Measurements from ENCODE around the gene SMARCD1.
A peak's percentile ranks its signal among the peaks of the same experiment; 100 is the strongest.

The SMARCD1 gene

DNA sequence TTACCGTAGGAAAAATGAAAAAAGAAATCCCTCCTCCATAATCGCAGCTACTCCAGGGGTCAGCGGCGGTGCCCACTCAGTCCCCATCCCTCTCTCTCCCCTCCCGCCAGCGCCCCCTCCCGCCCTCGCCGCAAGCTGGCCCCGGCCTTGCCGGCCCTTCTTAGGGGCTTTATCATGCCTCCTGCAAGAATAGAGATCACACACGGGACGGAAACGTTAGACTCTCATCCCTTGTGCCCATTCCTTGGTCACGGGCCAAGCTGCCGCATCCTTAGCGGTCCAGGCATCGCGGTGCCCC is 26.2 kb downstream of the SMARCD1 start:
- H3K27me3 ChIP-seq (ENCODE audit: low read depth, low read length) = no peaks in the 10 kb centered on the region
- peak overlapping the region; percentile 81 for H3K4me2 ChIP-seq (ENCODE audit: low read length)
- H3K9ac ChIP-seq (ENCODE audit: low read length) = peak overlapping the region; percentile 56
- TF ChIP-seq, protein P1, sequence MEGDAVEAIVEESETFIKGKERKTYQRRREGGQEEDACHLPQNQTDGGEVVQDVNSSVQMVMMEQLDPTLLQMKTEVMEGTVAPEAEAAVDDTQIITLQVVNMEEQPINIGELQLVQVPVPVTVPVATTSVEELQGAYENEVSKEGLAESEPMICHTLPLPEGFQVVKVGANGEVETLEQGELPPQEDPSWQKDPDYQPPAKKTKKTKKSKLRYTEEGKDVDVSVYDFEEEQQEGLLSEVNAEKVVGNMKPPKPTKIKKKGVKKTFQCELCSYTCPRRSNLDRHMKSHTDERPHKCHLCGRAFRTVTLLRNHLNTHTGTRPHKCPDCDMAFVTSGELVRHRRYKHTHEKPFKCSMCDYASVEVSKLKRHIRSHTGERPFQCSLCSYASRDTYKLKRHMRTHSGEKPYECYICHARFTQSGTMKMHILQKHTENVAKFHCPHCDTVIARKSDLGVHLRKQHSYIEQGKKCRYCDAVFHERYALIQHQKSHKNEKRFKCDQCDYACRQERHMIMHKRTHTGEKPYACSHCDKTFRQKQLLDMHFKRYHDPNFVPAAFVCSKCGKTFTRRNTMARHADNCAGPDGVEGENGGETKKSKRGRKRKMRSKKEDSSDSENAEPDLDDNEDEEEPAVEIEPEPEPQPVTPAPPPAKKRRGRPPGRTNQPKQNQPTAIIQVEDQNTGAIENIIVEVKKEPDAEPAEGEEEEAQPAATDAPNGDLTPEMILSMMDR (IDR thresholded peaks at IDR 0.05; ENCODE audit: low read depth, low read length) = peak; percentile 95; the same call in 1 of the 2 replicates
- no peak for TF ChIP-seq EZH2phosphoT487 (IDR thresholded peaks at IDR 0.05; ENCODE audit: low read depth)
- peak overlapping the region; percentile 80 for H3K4me3 ChIP-seq (ENCODE audit: low read length)
- H3K27ac ChIP-seq (ENCODE audit: low read length) = peak overlapping the region; percentile 41
- H3K79me2 ChIP-seq (ENCODE audit: low read length) = peaks cover 41% of the 10 kb centered on the region
- H3K4me1 ChIP-seq (ENCODE audit: low read length) = peaks cover 15% of the 10 kb centered on the region
- no peaks in the 10 kb centered on the region for H3K36me3 ChIP-seq (replicated peaks; ENCODE audit: low read depth, low read length)
- H4K20me1 ChIP-seq (ENCODE audit: insufficient read depth, low read length) = no peaks in the 10 kb centered on the region
- peak overlapping the region; percentile 75 for H2AFZ ChIP-seq (ENCODE audit: low read depth, low read length)
- H3K9me3 ChIP-seq (ENCODE audit: insufficient read depth, low read length) = no peaks in the 10 kb centered on the region

DNA sequence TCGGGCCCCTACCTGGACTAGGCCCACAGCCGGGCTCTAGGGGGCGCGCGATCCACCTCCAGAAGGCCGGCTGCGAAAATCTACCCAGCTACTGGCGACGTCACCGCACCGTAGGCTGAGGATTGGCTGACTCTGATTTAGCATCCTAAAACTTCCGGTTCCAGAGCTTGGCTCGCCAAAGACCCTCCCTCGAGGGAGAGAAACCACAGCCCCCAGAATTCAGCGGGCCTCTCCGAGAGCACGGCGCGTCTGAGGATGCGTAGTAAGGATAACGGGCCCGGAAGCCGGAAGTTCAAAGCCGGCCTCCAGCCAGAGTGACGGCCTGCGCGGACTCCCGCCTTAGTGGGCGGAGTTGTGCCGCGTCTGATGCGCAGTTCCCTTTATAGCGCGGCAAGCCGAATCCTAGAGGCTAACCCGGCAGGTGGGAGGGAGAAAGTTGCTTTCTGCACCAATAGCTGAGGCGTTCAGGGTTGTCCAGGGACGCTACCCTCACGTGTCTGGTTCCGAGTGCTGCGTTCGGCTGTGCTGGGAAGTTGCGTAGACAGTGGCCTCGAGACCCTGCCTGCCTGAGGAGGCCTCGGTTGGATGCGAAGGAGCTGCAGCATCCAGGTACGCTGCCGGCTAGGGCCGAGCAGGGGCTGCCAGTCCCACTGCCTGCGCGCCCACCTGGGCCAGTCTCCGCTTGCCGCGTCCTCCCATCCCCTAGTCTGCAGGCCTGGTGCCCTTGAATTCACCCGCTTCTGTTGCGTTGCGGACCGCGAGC is 26.7 kb downstream of the SMARCD1 start, which contains the start of gene COX14:
COX14 (plus strand) TSS at position 544 of the 763 bp plus-strand sequence. CDS start 7,808 bp downstream, outside the sequence.
- Histone ChIP-seq H3K27me3 (ENCODE audit: low read depth, low read length) (no peaks in the 10 kb centered on the region), H3K9ac (ENCODE audit: low read length) (peak within 1 kb of the TSS; percentile 80), H2AFZ (ENCODE audit: low read depth, low read length) (peak within 1 kb of the TSS; percentile 75), H3K79me2 (ENCODE audit: low read length) (peaks cover 46% of the 10 kb centered on the region), H3K4me2 (ENCODE audit: low read length) (peak within 1 kb of the TSS; percentile 81), H3K4me1 (ENCODE audit: low read length) (peaks cover 15% of the 10 kb centered on the region), H3K27ac (ENCODE audit: low read length) (peak within 1 kb of the TSS; percentile 77), H3K9me3 (ENCODE audit: insufficient read depth, low read length) (no peaks in the 10 kb centered on the region), H3K4me3 (ENCODE audit: low read length) (peak within 1 kb of the TSS; percentile 94), H3K36me3 (replicated peaks; ENCODE audit: low read depth, low read length) (no peaks in the 10 kb centered on the region), H4K20me1 (ENCODE audit: insufficient read depth, low read length) (no peaks in the 10 kb centered on the region)
- no peak for TF ChIP-seq EZH2phosphoT487 (IDR thresholded peaks at IDR 0.05; ENCODE audit: low read depth)
- TF ChIP-seq, protein P1 (IDR thresholded peaks at IDR 0.05; ENCODE audit: low read depth, low read length) = no peak; the same call in 1 of the 2 replicates

DNA sequence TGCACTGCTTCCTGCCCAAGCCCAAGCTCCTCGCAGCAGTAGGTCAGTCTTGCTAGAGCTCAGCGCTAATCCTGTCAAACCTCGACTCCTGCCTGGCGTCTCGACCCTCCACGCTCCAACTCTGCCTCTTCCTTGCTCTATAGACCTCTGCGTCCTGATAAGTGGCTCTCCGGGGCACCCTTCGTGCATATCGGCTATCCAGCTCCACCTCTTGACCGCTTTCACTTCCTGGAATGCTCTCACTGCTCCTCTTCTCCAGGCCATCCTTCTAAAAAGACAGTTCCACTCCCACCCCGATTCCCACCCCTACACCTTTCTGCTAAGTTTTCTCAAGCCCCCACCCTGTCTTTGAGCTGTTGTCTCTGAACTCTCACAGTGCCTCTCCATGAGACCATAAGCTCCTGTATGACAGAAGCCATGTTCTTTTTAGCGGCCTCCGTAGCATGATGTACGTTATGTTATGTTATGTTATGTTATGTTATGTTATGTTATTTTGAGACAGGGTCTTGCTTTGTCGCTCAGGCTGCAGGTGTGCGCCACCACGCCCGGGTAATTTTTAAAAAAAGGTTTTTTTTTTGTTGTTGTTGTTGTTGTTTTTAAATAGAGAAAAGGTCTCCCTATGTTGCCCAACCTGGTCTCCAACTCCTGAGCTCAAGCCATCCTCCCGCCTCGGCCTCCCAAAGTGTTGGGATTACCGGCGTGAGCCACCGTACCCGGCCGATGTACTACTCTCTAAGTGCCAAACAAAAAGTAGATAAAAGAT is 27.5 kb downstream of the SMARCD1 start:
- H3K9me3 ChIP-seq (ENCODE audit: insufficient read depth, low read length) = no peaks in the 10 kb centered on the region
- peak overlapping the region; percentile 77 for H3K27ac ChIP-seq (ENCODE audit: low read length)
- H3K36me3 ChIP-seq (replicated peaks; ENCODE audit: low read depth, low read length) = peaks cover 2% of the 10 kb centered on the region
- H3K9ac ChIP-seq (ENCODE audit: low read length) = peak overlapping the region; percentile 80
- H3K4me2 ChIP-seq (ENCODE audit: low read length) = peak overlapping the region; percentile 60
- no peak for TF ChIP-seq EZH2phosphoT487 (IDR thresholded peaks at IDR 0.05; ENCODE audit: low read depth)
- TF ChIP-seq, protein P1 (IDR thresholded peaks at IDR 0.05; ENCODE audit: low read depth, low read length) = no peak
- H2AFZ ChIP-seq (ENCODE audit: low read depth, low read length) = 0 out of 2 replicates have a peak overlapping the region, but pooled peaks have one; percentile 43
- no peaks in the 10 kb centered on the region for H4K20me1 ChIP-seq (ENCODE audit: insufficient read depth, low read length)
- no peaks in the 10 kb centered on the region for H3K27me3 ChIP-seq (ENCODE audit: low read depth, low read length)
- H3K4me1 ChIP-seq (ENCODE audit: low read length) = peaks cover 15% of the 10 kb centered on the region
- H3K4me3 ChIP-seq (ENCODE audit: low read length) = peak overlapping the region; percentile 94
- peaks cover 53% of the 10 kb centered on the region for H3K79me2 ChIP-seq (ENCODE audit: low read length)

DNA sequence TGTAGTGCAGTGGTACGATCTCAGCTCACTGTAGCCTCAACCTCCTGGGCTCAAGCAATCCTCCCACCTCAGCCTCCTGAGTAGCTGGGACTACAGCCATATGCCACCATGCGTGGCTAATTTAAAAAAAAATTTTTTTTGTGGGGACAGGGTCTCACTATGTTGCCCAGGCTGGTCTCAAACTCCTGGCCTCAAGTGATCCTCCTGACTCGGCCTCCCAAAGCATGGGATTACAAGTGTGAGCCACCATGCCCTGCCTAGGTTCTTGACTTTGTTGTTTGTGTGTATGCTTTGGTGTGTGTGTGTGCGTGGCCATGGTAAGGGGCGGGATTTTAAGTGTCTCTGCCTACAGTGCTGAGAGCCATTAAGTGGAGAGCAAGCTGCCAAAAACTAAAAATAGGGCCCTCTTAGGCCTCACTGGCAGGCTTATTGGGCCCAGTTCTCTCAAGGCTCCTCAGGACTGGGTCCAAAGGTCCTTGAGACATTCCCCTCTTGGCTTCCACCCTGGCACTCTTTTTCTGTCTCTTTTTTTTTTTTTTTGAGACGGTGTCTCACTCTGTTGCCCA is 32.0 kb downstream of the SMARCD1 start:
- no peaks in the 10 kb centered on the region for H3K4me1 ChIP-seq (ENCODE audit: low read length)
- no peak overlapping the region for H3K27ac ChIP-seq (ENCODE audit: low read length)
- H3K27me3 ChIP-seq (ENCODE audit: low read depth, low read length) = no peaks in the 10 kb centered on the region
- TF ChIP-seq, protein P1 (IDR thresholded peaks at IDR 0.05; ENCODE audit: low read depth, low read length) = no peak
- no peak for TF ChIP-seq EZH2phosphoT487 (IDR thresholded peaks at IDR 0.05; ENCODE audit: low read depth)
- peaks cover 4% of the 10 kb centered on the region; the same call in 1 of the 2 replicates for H4K20me1 ChIP-seq (ENCODE audit: insufficient read depth, low read length)
- H3K4me3 ChIP-seq (ENCODE audit: low read length) = no peak overlapping the region
- no peak overlapping the region for H2AFZ ChIP-seq (ENCODE audit: low read depth, low read length)
- peaks cover 74% of the 10 kb centered on the region for H3K79me2 ChIP-seq (ENCODE audit: low read length)
- H3K9me3 ChIP-seq (ENCODE audit: insufficient read depth, low read length) = no peaks in the 10 kb centered on the region
- no peak overlapping the region for H3K9ac ChIP-seq (ENCODE audit: low read length)
- peaks cover 25% of the 10 kb centered on the region for H3K36me3 ChIP-seq (replicated peaks; ENCODE audit: low read depth, low read length)
- no peak overlapping the region for H3K4me2 ChIP-seq (ENCODE audit: low read length)

Measured in OCI-LY3 (cell line).